Peyer's patch (tissue), 4 donors: Measurements from ENCODE around the gene MBD3L3. TPM values are rescaled to one million over a fixed set of nuclear protein-coding genes. Genes with fewer than 3 reads are reported as not detected.

Experiments
- DNase-seq, 3 donors: peaks; one replicate each; pipeline ENCODE4 v3.0.0-alpha.2; 2017 to 2019
- H3K27ac ChIP-seq, 4 donors: fragments of 200-600 bp; sonication (generic); one replicate each; pipeline ENCODE4 v1.5.1; 2016 to 2019
- H3K27me3 ChIP-seq, 2 donors: fragments of 200-600 bp; sonication (generic); one replicate each; pipeline ENCODE4 v1.5.1; 2019
- H3K36me3 ChIP-seq, 3 donors: fragments of 200-600 bp; sonication (generic); one replicate each; pipeline ENCODE4 v1.5.1; 2016 to 2019
- H3K4me1 ChIP-seq, 4 donors: fragments of 200-600 bp; sonication (generic); one replicate each; pipeline ENCODE4 v1.5.1; 2016 to 2019
- H3K4me3 ChIP-seq, 4 donors: fragments of 200-600 bp; sonication (generic); 1 replicate in 3 of 4; 2 replicates in 1 of 4; pipeline ENCODE4 v1.5.1; 2016 to 2019; ENCODE audit warnings: mild to moderate bottlenecking in 1 of 4
- H3K9me3 ChIP-seq, 4 donors: fragments of 200-600 bp; sonication (generic); one replicate each; pipeline ENCODE4 v1.5.1; 2016 to 2019; ENCODE audit warnings: mild to moderate bottlenecking in 1 of 4
- CTCF ChIP-seq, 6 experiments: fragments of 450-650 bp in 4 of 6; fragments of 200-600 bp in 2 of 6; sonication (generic) in 1 of 6; IDR thresholded peaks; one replicate each; pipeline ENCODE4 v1.5.1; 2017 to 2019; ENCODE audit warnings: antibody characterized with exemption in 6 of 6, mild to moderate bottlenecking in 3 of 6, moderate library complexity in 1 of 6
- POLR2A ChIP-seq, 2 donors: fragments of 450-650 bp; IDR thresholded peaks; one replicate each; pipeline ENCODE4 v1.5.1; 2017; ENCODE audit warnings: antibody characterized with exemption in 2 of 2, mild to moderate bottlenecking in 2 of 2, moderate library complexity in 2 of 2
- total RNA-seq, 4 donors: library from RNA; depleted of rRNA; stranded (reverse); fragments of >200 nt; gene quantifications; one replicate each; pipeline ENCODE4 v1.1.0, GENCODE V29; 2016

Gene MBD3L3
- total RNA-seq, 4 donors from 2014 or later: not detected

GRCh38 chr19:7076151-7076550, 17.7 kb upstream of the MBD3L3 start:
- TF ChIP-seq CTCF (IDR thresholded peaks at IDR 0.05) (no peak), POLR2A (IDR thresholded peaks at IDR 0.05) (no peak)
- Histone ChIP-seq H3K4me3 (no peak overlapping the region), H3K36me3 (peaks cover 15 to 100% (median 32%) of the 10 kb centered on the region in 3 donors), H3K4me1 (no peaks in the 10 kb centered on the region), H3K27me3 (no peaks in the 10 kb centered on the region), H3K9me3 (peaks cover 0 to 52% (median 24%) of the 10 kb centered on the region in 4 donors), H3K27ac (no peak overlapping the region)
- DNase-seq: no peak

- Histone ChIP-seq H3K9me3 (peaks cover 0 to 38% (median 13%) of the 10 kb centered on the region in 4 donors), H3K36me3 (peaks cover 8 to 92% (median 22%) of the 10 kb centered on the region in 3 donors), H3K4me1 (peaks cover 0 to 10% (median 7%) of the 10 kb centered on the region in 4 donors), H3K27ac (no peak overlapping the region), H3K4me3 (no peak overlapping the region), H3K27me3 (no peaks in the 10 kb centered on the region)
- DNase-seq: no peak
- TF ChIP-seq POLR2A (IDR thresholded peaks at IDR 0.05): no peak
- no peak for TF ChIP-seq CTCF (IDR thresholded peaks at IDR 0.05)
Measured at GRCh38 chr19:7074705-7075282, 16.3 kb upstream of the MBD3L3 start.

GRCh38 chr19:7072541-7072940, 14.1 kb upstream of the MBD3L3 start:
- Histone ChIP-seq H3K27ac (no peak overlapping the region), H3K4me3 (no peak overlapping the region), H3K27me3 (no peaks in the 10 kb centered on the region), H3K36me3 (peaks cover 3 to 69% (median 14%) of the 10 kb centered on the region in 3 donors), H3K9me3 (peaks cover 0 to 17% (median 4%) of the 10 kb centered on the region in 4 donors), H3K4me1 (peaks cover 0 to 10% (median 7%) of the 10 kb centered on the region in 4 donors)
- TF ChIP-seq CTCF (IDR thresholded peaks at IDR 0.05): no peak
- TF ChIP-seq POLR2A (IDR thresholded peaks at IDR 0.05): no peak
- DNase-seq: no peak

- H3K27ac ChIP-seq: peak overlapping the region; percentile 71 to 88 (median 80)
Measured at GRCh38 chr19:7069904-7070226, 11.4 kb upstream of the MBD3L3 start.

GRCh38 chr19:7069042-7069903, 10.8 kb upstream of the MBD3L3 start, which contains the start of gene ZNF557:
TSS of gene ZNF557 (plus strand) at chr19:7069703. CDS start at chr19:7075075, 5,372 bp downstream.
- Histone ChIP-seq H3K4me3 (peak within 1 kb of the TSS; percentile 78 to 90 (median 79)), H3K27ac (peak within 1 kb of the TSS; percentile 71 to 88 (median 80)), H3K27me3 (no peaks in the 10 kb centered on the region), H3K36me3 (peaks cover 0 to 36% (median 0%) of the 10 kb centered on the region in 3 donors), H3K4me1 (peaks cover 0 to 10% (median 7%) of the 10 kb centered on the region in 4 donors), H3K9me3 (no peaks in the 10 kb centered on the region)
- DNase-seq: peak; percentile 99 to 100 (median 100)
- TF ChIP-seq POLR2A (IDR thresholded peaks at IDR 0.05) (peak; percentile 48 to 69), CTCF (IDR thresholded peaks at IDR 0.05) (no peak)

More at GRCh38 chr19:7069904-7070226, 11.4 kb upstream of the MBD3L3 start:
- no peak for DNase-seq
- Histone ChIP-seq H3K27me3 (no peaks in the 10 kb centered on the region), H3K9me3 (no peaks in the 10 kb centered on the region), H3K4me1 (peaks cover 0 to 10% (median 7%) of the 10 kb centered on the region in 4 donors), H3K4me3 (peak overlapping the region; percentile 78 to 90 (median 79)), H3K36me3 (peaks cover 0 to 42% (median 0%) of the 10 kb centered on the region in 3 donors)
- TF ChIP-seq CTCF (IDR thresholded peaks at IDR 0.05) (no peak), POLR2A (IDR thresholded peaks at IDR 0.05) (no peak)
